GM12864 (cell line): ENCODE data around the gene SLC12A7.

ENCODE experiments used
- DNase-seq: peaks from one replicate; pipeline ENCODE4 v3.0.0-alpha.2; 2011; ENCODE audit warnings: low read depth
- H3K4me3 ChIP-seq: 2 replicates; pipeline ENCODE4 v1.5.1; 2011; ENCODE audit warnings: mild to moderate bottlenecking, low read depth, low read length, control low read depth
- CTCF ChIP-seq: IDR thresholded peaks from 2 replicates; pipeline ENCODE4 v1.5.1; 2011; ENCODE audit warnings: low read depth, mild to moderate bottlenecking, moderate library complexity, low read length, control low read depth, inconsistent platforms; ENCODE audit errors: missing control alignments

Gene SLC12A7

DNA sequence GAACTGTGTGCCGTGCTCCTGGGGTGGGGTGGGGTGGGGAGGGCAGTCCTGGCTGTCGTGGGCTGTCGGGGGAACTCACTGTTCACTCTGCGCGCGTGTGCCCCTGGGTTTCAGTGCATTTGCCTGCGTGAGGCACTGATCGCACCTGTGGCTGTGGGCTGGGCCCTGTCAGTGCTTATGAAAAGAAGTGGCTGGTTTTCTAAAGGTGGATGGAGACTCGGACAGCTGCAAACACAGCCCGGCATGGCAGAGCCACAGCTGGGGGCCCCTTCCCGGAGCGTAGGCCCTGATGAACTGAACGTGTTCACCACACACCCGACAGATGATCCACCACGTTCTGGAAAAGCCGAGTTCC, 60.5 kb downstream of the SLC12A7 start:
- DNase-seq, result no peak
- TF ChIP-seq CTCF, result no peak
- H3K4me3 ChIP-seq, result no peak overlapping the region

- TF ChIP-seq CTCF, result no peak
- DNase-seq, result no peak
- H3K4me3 ChIP-seq, result no peak overlapping the region
Observed at GRCh38 chr5:1050423-1051365, 61.2 kb downstream of the SLC12A7 start.

GRCh38 chr5:1048861-1049838, 62.7 kb downstream of the SLC12A7 start:
- H3K4me3 ChIP-seq, result no peak overlapping the region
- no peak for DNase-seq
- TF ChIP-seq CTCF, result no peak

- H3K4me3 ChIP-seq, result no peak overlapping the region
- no peak for DNase-seq
- no peak for TF ChIP-seq CTCF
Observed at GRCh38 chr5:1048162-1048721, 63.6 kb downstream of the SLC12A7 start.

GRCh38 chr5:1047332-1047965, 64.4 kb downstream of the SLC12A7 start:
- no peak for TF ChIP-seq CTCF
- H3K4me3 ChIP-seq, result no peak overlapping the region

DNA sequence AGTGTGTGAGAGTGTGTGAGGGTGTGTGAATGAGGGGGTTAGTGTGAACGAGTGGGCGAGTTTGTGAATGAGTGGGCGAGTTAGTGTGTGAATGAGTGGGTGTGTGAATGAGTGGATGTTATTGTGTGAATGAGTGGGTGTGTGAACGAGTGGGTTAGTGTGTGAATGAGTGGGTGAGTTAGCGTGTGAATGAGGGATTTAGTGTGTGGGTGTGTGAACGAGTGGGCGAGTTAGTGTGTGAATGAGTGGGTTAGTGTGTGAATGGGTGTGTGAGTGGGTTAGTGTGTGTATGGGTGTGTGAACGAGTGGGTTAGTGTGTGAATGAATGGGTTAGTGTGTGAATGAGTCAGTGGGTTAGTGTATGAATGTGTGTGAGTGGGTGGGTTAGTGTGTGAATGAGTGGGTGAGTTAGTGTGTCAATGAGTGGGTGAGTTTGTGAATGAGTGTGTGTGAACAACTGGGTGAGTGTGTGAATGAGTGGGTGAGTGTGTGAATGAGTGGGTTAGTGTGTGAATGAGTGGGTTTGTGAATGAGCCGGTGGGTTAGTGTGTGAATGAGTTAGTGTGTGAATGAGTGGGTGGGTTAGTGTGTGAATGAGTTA, 65.8 kb downstream of the SLC12A7 start:
- TF ChIP-seq CTCF, result no peak
- no peak overlapping the region for H3K4me3 ChIP-seq
- no peak for DNase-seq

More at GRCh38 chr5:1047332-1047965, 64.4 kb downstream of the SLC12A7 start:
- no peak for DNase-seq
